ENCODE measurements around the gene CRHBP.

CRHBP gene

GRCh38 chr5:76926329-76927105 is 26.3 kb upstream of the CRHBP start:
- in situ Hi-C loops (cut with HindIII; ENCODE audit: low pct_ligation_motif_present, low sequenced_read_pairs) = no loop called here
- no peak for TF ChIP-seq CTCF (IDR thresholded peaks at IDR 0.05; ENCODE audit: low read depth, low read length, missing control alignments)
- Histone ChIP-seq H3K4me3 (ENCODE audit: low read depth, low read length) (no peak overlapping the region), H3K27me3 (replicated peaks) (no peaks in the 10 kb centered on the region), H3K36me3 (replicated peaks) (no peaks in the 10 kb centered on the region), H3K27ac (peak overlapping the region; percentile 50)
- peak; percentile 38 for DNase-seq

- no peak for TF ChIP-seq CTCF (IDR thresholded peaks at IDR 0.05; ENCODE audit: low read depth, low read length, missing control alignments)
- Histone ChIP-seq H3K27ac (no peak overlapping the region), H3K4me3 (ENCODE audit: low read depth, low read length) (no peak overlapping the region), H3K27me3 (replicated peaks) (no peaks in the 10 kb centered on the region), H3K36me3 (replicated peaks) (no peaks in the 10 kb centered on the region)
- in situ Hi-C loops (cut with HindIII; ENCODE audit: low pct_ligation_motif_present, low sequenced_read_pairs) = no loop called here
- no peak for DNase-seq
These were observed 24.9 kb upstream of the CRHBP start for GRCh38 chr5:76927961-76928360.

- TF ChIP-seq CTCF (IDR thresholded peaks at IDR 0.05; ENCODE audit: low read depth, low read length, missing control alignments) = no peak
- no peak for DNase-seq
- H3K27ac ChIP-seq = no peak overlapping the region
- no peaks in the 10 kb centered on the region for H3K27me3 ChIP-seq (replicated peaks)
- H3K36me3 ChIP-seq (replicated peaks) = no peaks in the 10 kb centered on the region
- in situ Hi-C loops (cut with HindIII; ENCODE audit: low pct_ligation_motif_present, low sequenced_read_pairs) = no loop called here
- H3K4me3 ChIP-seq (ENCODE audit: low read depth, low read length) = no peak overlapping the region
These were observed 22.8 kb upstream of the CRHBP start for GRCh38 chr5:76930083-76930482.

GRCh38 chr5:76938177-76938576 is 14.7 kb upstream of the CRHBP start:
- in situ Hi-C loops (cut with HindIII; ENCODE audit: low pct_ligation_motif_present, low sequenced_read_pairs) = no loop called here

GRCh38 chr5:76941000-76941399 is 11.8 kb upstream of the CRHBP start:
- Histone ChIP-seq H3K27me3 (replicated peaks) (no peaks in the 10 kb centered on the region), H3K4me3 (ENCODE audit: low read depth, low read length) (no peak overlapping the region), H3K27ac (peak overlapping the region; percentile 95), H3K36me3 (replicated peaks) (no peaks in the 10 kb centered on the region)
- peak; percentile 57 for DNase-seq
- in situ Hi-C loops (cut with HindIII; ENCODE audit: low pct_ligation_motif_present, low sequenced_read_pairs) = no loop called here
- TF ChIP-seq CTCF (IDR thresholded peaks at IDR 0.05; ENCODE audit: low read depth, low read length, missing control alignments) = no peak

More at GRCh38 chr5:76938177-76938576, 14.7 kb upstream of the CRHBP start:
- H3K27ac ChIP-seq = no peak overlapping the region
- TF ChIP-seq CTCF (IDR thresholded peaks at IDR 0.05; ENCODE audit: low read depth, low read length, missing control alignments) = no peak
- no peaks in the 10 kb centered on the region for H3K27me3 ChIP-seq (replicated peaks)
- H3K36me3 ChIP-seq (replicated peaks) = no peaks in the 10 kb centered on the region
- no peak for DNase-seq
- no peak overlapping the region for H3K4me3 ChIP-seq (ENCODE audit: low read depth, low read length)

DNA sequence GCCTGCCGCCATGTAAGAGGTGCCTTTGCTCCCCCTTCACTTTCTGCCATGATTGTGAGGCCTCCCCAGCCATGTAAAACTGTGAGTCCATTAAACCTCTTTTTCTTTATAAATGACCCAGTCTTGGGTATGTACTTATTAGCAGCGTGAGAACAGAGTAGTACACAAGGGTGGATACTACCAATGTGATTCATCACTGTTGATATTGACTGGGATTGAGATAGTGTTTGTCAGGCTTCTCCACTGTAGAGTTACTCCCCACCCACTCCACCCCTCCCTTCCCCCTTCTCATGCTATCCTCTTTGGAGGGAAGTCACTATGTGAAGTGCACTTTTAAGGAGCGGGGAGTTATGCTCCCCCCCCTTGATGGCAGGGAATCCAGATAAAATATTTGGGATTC is 11.4 kb upstream of the CRHBP start:
- in situ Hi-C loops (cut with HindIII; ENCODE audit: low pct_ligation_motif_present, low sequenced_read_pairs) = no loop called here
- Histone ChIP-seq H3K4me3 (ENCODE audit: low read depth, low read length) (no peak overlapping the region), H3K36me3 (replicated peaks) (no peaks in the 10 kb centered on the region), H3K27ac (peak overlapping the region; percentile 95), H3K27me3 (replicated peaks) (no peaks in the 10 kb centered on the region)
- TF ChIP-seq CTCF (IDR thresholded peaks at IDR 0.05; ENCODE audit: low read depth, low read length, missing control alignments) = no peak
- DNase-seq = peak; percentile 61

Measured in brain microvascular endothelial cell (primary cell).